ENCODE data around the gene HACD1.

DNA sequence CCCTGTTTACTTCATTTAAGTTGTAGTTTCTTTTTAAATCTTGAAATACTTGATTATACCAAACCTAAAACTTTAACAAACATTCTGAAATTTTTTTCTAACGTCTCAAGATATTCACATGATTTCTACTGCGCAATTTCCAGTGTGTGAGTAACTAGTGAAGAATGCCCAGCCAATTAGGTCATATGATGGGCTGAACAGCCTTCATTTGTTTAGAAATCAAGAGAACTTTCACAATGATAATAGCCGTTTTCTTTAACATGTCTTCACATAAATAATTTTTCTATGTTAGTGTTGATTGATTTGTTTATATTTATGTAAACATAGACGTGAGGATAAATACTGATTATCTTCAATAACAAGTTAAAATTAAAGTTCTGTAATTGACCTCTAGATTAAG lies 48.6 kb upstream of the HACD1 start:
- TF ChIP-seq, protein P1, sequence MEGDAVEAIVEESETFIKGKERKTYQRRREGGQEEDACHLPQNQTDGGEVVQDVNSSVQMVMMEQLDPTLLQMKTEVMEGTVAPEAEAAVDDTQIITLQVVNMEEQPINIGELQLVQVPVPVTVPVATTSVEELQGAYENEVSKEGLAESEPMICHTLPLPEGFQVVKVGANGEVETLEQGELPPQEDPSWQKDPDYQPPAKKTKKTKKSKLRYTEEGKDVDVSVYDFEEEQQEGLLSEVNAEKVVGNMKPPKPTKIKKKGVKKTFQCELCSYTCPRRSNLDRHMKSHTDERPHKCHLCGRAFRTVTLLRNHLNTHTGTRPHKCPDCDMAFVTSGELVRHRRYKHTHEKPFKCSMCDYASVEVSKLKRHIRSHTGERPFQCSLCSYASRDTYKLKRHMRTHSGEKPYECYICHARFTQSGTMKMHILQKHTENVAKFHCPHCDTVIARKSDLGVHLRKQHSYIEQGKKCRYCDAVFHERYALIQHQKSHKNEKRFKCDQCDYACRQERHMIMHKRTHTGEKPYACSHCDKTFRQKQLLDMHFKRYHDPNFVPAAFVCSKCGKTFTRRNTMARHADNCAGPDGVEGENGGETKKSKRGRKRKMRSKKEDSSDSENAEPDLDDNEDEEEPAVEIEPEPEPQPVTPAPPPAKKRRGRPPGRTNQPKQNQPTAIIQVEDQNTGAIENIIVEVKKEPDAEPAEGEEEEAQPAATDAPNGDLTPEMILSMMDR (IDR thresholded peaks at IDR 0.05) = no peak
- no peak for TF ChIP-seq POLR2A (IDR thresholded peaks at IDR 0.05)

Data from uterus (tissue), 2 donors.